HepG2 (cell line): Measurements from ENCODE around the gene GPS1. TPM values are rescaled to one million over a fixed set of nuclear protein-coding genes. Genes with fewer than 3 reads are reported as not detected.

ENCODE experiments used
- ELF1 ChIP-seq: sonication (generic); formaldehyde crosslinking; IDR thresholded peaks from 2 replicates; pipeline ENCODE4 v1.4.0; 2020; ENCODE audit warnings: missing genetic modification reagents
- HNRNPK ChIP-seq: fragments of 200-400 bp; formaldehyde crosslinking; IDR thresholded peaks from 2 replicates; pipeline ENCODE4 v1.6.1; 2018; ENCODE audit warnings: low read length, low read depth, moderate library complexity, mild to moderate bottlenecking; ENCODE audit not compliant: poor library complexity, severe bottlenecking
- IRF2 ChIP-seq: IDR thresholded peaks from 2 replicates; pipeline ENCODE4 v1.6.1; 2018; ENCODE audit warnings: missing genetic modification reagents, missing compliant biosample characterization
- RBFOX2 ChIP-seq: fragments of 200-400 bp; formaldehyde crosslinking; IDR thresholded peaks from 2 replicates; pipeline ENCODE4 v1.6.1; 2017; ENCODE audit warnings: low read depth, mild to moderate bottlenecking, low read length
- SALL2 ChIP-seq: sonication (generic); formaldehyde crosslinking; IDR thresholded peaks from 2 replicates; pipeline ENCODE4 v1.8.1; 2023; ENCODE audit warnings: mild to moderate bottlenecking, missing genetic modification reagents, inconsistent platforms
- ZNF326 ChIP-seq: sonication (generic); formaldehyde crosslinking; IDR thresholded peaks from 2 replicates; pipeline ENCODE4 v1.4.0; 2020; ENCODE audit warnings: missing genetic modification reagents, borderline replicate concordance
- ZNF333 ChIP-seq: sonication (generic); formaldehyde crosslinking; IDR thresholded peaks from 2 replicates; pipeline ENCODE4 v1.4.0; 2020; ENCODE audit warnings: mild to moderate bottlenecking, missing genetic modification reagents, borderline replicate concordance
- polyA plus RNA-seq, 8 experiments: library from polyadenylated mRNA; depleted of rRNA in 3 of 8; stranded (reverse) in 7 of 8; unstranded in 1 of 8; fragments of >200 nt; fragmentation: Illumina TruSeq in 4 of 8; extraction: Trizol in 4 of 8; gene quantifications; 2 replicates each; pipeline versions ENCODE4 v1.2.1 to v1.2.3, GENCODE V29; 2011 to 2016; ENCODE audit warnings: low read depth in 4 of 8, missing spikeins in 1 of 8, mixed read lengths in 1 of 8; ENCODE audit not compliant: insufficient read depth in 1 of 8
- total RNA-seq, 5 experiments: library from RNA; depleted of rRNA; stranded (reverse); fragments of >200 nt; fragmentation: Illumina TruSeq; extraction: Trizol; gene quantifications; 2 replicates each; pipeline ENCODE4 v1.2.3, GENCODE V29; 2016; ENCODE audit warnings: low read depth in 1 of 5
- TF ChIP-seq, protein P1 (sequence below): fragments of 450-650 bp; IDR thresholded peaks from 2 replicates; pipeline ENCODE4 v1.6.1; 2017; ENCODE audit warnings: mild to moderate bottlenecking
- TF ChIP-seq, protein P2 (sequence below): sonication (generic); formaldehyde crosslinking; IDR thresholded peaks from 2 replicates; pipeline ENCODE4 v1.4.0; 2020; ENCODE audit warnings: missing genetic modification reagents, mild to moderate bottlenecking, borderline replicate concordance
- TF ChIP-seq, protein P3 (sequence below), 2 experiments: IDR thresholded peaks; 2 replicates each; pipeline ENCODE4 v1.6.1; 2011 to 2012; ENCODE audit warnings: low read length in 2 of 2, borderline replicate concordance in 1 of 2, low read depth in 1 of 2, mild to moderate bottlenecking in 1 of 2, moderate library complexity in 1 of 2

The GPS1 gene
- total and polyA plus RNA-seq, 2 of the 13 experiments (the other 11 are each of a cell fraction or from before 2014, with no cell fraction given), result 124 to 128 TPM

DNA sequence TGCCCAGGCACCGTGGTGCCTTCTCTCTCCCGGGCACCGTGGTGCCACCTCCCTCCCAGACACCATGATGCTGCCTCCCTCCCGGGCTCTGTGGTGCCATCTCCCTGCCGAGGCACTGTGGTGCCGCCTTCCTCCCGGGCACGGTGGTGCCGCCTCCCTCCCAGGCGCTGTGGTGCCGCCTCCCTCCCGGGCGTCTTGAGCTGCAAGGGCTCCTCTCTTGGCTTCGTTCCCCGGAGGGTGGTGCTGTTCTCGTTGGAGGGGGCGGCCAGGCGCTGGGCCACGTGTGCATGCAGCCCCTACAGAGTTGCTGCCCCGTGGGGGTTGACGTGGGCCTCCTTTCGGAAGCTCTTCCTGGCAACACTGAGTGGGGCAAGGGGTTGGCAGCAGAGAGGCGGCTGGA lies 37.3 kb upstream of the GPS1 start (continued):
- TF ChIP-seq, protein P1, sequence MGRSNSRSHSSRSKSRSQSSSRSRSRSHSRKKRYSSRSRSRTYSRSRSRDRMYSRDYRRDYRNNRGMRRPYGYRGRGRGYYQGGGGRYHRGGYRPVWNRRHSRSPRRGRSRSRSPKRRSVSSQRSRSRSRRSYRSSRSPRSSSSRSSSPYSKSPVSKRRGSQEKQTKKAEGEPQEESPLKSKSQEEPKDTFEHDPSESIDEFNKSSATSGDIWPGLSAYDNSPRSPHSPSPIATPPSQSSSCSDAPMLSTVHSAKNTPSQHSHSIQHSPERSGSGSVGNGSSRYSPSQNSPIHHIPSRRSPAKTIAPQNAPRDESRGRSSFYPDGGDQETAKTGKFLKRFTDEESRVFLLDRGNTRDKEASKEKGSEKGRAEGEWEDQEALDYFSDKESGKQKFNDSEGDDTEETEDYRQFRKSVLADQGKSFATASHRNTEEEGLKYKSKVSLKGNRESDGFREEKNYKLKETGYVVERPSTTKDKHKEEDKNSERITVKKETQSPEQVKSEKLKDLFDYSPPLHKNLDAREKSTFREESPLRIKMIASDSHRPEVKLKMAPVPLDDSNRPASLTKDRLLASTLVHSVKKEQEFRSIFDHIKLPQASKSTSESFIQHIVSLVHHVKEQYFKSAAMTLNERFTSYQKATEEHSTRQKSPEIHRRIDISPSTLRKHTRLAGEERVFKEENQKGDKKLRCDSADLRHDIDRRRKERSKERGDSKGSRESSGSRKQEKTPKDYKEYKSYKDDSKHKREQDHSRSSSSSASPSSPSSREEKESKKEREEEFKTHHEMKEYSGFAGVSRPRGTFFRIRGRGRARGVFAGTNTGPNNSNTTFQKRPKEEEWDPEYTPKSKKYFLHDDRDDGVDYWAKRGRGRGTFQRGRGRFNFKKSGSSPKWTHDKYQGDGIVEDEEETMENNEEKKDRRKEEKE, result no peak
- TF ChIP-seq IRF2 (CRISPR knock-in tag) (no peak), ZNF333 (no peak), ELF1 (CRISPR knock-in tag) (no peak), RBFOX2 (peak; percentile 94), SALL2 (CRISPR knock-in tag) (no peak), ZNF326 (CRISPR knock-in tag) (peak; percentile 67), HNRNPK (peak; percentile 61)
- TF ChIP-seq, protein P2, sequence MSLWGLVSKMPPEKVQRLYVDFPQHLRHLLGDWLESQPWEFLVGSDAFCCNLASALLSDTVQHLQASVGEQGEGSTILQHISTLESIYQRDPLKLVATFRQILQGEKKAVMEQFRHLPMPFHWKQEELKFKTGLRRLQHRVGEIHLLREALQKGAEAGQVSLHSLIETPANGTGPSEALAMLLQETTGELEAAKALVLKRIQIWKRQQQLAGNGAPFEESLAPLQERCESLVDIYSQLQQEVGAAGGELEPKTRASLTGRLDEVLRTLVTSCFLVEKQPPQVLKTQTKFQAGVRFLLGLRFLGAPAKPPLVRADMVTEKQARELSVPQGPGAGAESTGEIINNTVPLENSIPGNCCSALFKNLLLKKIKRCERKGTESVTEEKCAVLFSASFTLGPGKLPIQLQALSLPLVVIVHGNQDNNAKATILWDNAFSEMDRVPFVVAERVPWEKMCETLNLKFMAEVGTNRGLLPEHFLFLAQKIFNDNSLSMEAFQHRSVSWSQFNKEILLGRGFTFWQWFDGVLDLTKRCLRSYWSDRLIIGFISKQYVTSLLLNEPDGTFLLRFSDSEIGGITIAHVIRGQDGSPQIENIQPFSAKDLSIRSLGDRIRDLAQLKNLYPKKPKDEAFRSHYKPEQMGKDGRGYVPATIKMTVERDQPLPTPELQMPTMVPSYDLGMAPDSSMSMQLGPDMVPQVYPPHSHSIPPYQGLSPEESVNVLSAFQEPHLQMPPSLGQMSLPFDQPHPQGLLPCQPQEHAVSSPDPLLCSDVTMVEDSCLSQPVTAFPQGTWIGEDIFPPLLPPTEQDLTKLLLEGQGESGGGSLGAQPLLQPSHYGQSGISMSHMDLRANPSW (CRISPR knock-in tag), result no peak
- TF ChIP-seq, protein P3, sequence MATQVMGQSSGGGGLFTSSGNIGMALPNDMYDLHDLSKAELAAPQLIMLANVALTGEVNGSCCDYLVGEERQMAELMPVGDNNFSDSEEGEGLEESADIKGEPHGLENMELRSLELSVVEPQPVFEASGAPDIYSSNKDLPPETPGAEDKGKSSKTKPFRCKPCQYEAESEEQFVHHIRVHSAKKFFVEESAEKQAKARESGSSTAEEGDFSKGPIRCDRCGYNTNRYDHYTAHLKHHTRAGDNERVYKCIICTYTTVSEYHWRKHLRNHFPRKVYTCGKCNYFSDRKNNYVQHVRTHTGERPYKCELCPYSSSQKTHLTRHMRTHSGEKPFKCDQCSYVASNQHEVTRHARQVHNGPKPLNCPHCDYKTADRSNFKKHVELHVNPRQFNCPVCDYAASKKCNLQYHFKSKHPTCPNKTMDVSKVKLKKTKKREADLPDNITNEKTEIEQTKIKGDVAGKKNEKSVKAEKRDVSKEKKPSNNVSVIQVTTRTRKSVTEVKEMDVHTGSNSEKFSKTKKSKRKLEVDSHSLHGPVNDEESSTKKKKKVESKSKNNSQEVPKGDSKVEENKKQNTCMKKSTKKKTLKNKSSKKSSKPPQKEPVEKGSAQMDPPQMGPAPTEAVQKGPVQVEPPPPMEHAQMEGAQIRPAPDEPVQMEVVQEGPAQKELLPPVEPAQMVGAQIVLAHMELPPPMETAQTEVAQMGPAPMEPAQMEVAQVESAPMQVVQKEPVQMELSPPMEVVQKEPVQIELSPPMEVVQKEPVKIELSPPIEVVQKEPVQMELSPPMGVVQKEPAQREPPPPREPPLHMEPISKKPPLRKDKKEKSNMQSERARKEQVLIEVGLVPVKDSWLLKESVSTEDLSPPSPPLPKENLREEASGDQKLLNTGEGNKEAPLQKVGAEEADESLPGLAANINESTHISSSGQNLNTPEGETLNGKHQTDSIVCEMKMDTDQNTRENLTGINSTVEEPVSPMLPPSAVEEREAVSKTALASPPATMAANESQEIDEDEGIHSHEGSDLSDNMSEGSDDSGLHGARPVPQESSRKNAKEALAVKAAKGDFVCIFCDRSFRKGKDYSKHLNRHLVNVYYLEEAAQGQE (IDR thresholded peaks at IDR 0.05; ENCODE audit: borderline replicate concordance in 1 of 2, low read depth in 1 of 2, low read length in 2 of 2), result no peak
- TF ChIP-seq, all 625 proteins: peak for 12
